ENCODE measurements around the gene PPAN.

PPAN gene, protein sequence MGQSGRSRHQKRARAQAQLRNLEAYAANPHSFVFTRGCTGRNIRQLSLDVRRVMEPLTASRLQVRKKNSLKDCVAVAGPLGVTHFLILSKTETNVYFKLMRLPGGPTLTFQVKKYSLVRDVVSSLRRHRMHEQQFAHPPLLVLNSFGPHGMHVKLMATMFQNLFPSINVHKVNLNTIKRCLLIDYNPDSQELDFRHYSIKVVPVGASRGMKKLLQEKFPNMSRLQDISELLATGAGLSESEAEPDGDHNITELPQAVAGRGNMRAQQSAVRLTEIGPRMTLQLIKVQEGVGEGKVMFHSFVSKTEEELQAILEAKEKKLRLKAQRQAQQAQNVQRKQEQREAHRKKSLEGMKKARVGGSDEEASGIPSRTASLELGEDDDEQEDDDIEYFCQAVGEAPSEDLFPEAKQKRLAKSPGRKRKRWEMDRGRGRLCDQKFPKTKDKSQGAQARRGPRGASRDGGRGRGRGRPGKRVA

DNA sequence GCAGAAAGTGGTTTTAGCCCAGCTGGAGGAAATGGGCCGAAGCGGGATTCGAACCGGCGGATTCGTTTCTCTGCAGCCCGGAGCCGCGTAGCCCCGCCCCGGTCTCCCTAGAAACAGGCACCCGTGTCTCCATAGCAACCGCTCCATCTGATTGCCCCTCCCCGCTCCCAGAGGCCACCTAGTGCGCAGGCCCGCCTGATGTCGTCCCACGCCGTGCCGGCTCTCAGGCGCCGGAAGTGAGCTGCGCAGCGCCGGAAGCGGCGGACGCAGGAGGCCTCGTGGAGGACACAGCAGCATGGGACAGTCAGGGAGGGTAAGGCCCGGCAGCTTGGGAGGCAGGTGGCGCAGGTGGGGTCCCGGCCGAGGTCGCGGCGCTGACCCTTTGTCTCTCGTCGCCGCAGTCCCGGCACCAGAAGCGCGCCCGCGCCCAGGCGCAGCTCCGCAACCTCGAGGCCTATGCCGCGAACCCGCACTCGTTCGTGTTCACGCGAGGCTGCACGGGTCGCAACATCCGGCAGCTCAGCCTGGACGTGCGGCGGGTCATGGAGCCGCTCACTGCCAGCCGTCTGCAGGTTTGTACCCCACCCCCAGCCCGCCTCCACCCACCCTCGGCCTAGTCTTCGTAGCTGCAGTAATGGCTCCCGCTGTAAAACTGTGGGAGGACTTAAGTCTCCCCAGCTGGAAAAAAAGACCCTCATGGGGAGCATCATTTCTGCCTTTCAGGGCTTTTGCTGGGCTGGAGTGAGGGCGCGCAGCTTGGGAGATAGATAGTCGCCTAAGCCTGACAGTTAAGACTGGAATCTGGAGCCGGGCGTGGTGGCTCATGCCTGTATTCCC, at the start of gene PPAN:
Gene PPAN, plus strand, starts transcription at position 263 of the 837 bp plus-strand sequence. Its CDS starts 33 bp downstream, at position 296.
- DNase-seq, result peak; percentile 99

DNA sequence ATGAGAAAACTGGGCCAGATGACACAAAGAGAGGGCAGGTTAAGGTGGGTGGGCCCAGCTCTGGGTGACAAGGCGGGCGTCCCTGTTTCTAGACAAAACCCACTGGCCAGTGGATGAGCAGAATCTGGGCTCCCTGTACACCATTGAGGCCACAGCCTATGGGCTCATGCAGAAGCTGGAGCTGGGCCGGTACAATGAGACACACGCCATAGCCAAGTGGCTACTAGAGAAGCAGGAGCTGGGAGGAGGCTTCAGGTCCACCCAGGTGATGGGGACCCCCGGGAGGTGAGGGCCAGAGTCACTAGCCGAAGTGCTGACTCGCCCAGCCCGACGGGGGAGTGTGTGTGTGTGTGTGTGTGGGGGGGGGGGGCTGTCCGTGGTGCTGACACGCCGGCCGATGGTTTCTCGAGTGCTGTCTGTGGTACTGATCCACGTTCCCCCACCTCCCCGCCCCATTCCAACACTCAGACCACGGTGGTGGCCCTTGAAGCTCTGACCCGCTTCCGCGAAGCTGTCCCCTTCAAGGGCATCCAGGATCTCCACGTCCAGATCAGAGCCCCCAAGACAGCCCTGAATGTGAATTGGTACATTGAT, 44.3 kb upstream of the PPAN start:
- DNase-seq, result no peak

DNA sequence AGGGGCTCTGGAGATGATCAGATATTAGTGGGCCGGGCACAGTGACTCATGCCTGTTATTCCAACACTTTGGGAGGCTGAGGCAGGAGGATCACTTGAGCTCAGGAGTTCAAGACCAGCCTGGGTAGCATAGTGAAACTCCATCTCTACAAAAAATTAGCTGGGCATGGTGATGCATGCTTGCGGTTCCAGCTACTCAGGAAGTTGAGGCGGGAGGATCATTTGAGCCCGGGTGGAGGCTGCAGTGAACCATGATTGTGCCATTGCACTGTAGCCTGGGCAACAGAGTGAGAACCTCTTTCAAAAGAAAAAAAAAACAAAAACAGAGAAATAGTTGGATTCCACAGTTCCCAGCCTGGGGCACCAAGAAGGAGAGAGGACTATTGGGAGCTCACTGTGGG, 38.0 kb upstream of the PPAN start:
- no peak for DNase-seq

DNA sequence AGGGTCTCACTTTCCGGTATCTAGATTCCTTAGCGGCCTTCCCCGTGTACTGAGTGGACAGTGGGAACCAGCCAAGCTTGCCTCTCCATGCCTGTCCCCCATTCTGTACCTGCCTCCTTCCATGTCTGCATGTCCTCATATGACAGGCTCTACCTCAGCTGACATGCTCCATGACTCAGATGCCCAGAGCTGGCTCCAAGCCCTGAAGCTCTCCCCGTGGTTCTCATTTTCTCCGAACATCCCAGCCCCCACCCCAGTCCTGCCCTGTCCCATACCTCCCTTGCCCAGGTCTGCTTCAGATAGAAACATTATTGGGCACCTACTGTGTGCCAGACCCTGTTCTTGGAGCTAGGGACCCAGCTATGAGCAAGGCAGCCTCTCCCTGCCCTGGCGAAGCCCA, 37.1 kb upstream of the PPAN start:
- no peak for DNase-seq

DNA sequence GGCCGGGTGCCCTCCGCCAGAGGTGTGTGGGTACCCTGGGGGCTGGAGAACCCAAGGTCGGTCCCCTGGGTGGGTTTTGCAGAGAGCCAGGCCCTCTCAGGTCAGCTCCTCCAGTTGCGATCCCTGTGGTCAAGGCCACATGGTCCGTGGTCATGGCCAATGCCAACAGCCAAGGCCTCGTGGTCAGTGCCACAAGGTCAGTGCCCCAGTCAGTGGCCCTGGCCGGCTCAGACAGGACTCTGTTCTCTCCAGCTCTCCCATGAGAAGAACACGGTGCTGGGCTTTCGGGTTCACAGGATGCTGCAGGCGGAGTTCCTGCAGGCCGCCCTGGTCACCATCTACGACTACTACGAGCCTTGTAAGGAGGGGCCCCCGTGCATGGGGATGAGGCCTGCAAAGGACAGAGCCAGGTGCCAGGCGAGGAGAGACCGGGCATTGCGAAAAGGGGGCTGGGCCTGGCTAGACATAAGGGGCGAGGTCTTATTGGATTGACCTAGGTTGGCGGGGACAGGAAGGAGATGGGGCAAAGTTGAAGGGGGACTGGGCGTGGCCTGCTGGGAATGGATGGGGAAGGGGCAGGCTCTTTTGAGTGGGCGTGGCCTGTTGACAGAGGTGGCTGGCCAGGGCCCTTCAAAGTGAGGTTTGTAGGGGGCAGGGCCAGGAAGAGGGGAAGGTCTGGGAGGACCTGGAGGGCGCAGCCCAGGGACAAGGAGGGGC, 35.3 kb upstream of the PPAN start:
- DNase-seq, result no peak

DNA sequence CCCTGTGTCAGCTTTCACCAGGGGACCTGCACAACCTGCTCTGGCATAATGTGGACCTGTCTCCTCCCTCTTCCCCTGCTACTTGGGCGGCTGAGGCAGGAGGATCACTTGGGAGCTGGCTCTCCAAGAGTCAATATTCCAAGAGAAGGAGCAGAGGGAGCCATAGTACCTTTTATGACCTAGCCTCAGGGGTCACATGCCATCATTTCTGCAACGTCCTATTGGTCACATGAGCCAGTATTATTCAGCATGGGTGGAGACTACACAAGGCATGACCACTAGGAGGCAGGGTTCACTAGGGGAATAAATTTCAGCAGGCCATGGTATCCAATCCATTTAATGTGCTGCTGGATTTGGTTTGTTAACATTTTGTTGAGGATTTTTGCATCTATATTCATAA, 32.0 kb upstream of the PPAN start:
- no peak for DNase-seq

DNA sequence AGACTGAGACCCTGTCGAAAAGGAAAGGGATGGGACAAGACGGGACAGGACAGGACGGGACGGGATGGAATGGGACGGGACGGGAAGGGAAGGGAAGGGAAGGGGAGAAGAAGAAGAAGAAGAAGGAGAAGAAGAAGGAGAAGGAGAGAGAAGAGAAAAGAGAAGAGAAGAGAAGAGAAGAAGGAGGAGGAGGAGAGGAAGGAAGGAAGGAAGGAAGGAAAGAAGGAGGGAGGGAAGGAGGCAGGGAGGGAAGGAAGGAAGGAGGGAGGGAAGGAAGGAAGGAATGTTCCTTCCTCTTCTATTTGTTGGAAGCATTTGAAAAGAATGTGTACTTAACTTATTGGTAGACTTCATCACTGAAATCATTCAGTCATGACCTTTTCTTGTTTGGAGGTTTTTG, 29.6 kb upstream of the PPAN start:
- no peak for DNase-seq

DNA sequence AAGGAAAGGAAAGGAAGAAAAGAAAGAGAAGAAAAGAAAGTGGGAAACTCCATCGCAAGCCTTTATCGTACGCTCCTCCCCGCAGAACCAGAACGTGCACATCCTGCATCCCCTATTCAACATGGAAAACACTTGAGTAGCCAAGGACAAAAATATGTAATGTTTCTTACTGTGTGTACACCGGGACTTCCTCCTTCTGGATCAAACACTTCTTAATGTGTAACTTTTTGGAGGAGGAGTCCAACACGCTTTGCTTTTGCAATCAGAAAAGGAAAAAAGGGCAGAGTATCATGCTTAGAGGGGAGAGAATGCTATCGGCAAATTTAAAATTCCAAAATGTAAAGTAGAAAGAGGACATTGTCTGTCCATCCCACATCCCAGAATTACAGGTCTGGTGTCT, 27.8 kb upstream of the PPAN start:
- DNase-seq, result no peak

DNA sequence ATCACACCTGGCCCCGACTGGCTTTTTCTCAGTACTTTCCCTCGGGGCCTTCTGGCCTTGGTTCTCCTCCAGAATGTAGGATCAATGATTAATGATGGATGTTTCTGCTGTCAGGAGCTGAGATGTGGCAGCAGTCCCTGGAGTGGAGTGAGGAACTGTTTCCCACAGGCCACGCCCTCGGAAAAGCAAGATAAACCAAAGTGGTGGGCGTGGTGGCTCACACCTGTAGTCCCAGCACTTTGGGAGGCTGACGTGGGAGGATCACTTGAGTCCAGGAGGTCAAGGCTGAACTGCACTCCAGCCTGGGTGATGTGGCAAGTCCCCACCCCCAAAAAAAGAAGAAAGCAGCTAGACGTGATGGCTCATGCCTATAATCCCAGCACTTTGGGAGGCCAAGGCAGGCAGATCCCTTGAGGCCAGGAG, 27.1 kb upstream of the PPAN start:
- DNase-seq, result no peak

DNA sequence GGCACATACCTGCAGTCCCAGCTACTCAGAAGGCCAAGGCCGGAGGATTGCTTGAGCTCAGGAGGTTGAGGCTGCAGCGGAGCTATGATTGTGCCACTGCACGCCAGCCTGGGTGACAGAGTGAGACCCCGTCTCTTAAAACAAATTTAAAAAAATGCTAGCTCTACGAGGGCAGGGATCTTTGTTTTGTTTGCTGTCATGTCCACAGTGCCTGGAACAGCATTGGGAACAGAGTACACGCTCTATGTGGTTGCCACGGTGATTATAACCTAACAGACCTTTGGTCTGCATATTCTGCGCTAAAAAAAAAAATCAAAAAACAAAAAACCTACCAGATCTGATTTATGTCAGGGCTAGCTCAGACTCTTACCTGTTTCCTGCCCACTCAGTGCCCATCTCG, 22.3 kb upstream of the PPAN start:
- DNase-seq, result no peak

DNA sequence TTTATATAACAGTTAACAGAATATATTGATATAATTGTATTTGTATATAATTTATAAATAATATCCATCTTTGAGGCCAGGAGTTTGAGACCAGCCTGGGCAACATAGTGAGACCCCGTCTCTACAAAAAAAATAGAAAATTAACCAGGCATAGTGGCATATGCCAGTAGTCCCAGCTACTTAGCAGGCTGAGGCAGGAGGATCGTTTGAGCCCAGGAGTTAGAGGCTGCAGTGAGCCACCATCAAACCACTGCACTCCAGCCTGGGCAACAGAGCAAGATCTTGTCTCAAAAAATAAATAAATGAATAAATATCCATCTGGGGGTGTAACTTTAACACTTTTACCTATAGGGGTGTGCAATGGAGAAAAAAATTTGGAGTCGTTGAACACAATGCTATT, 21.4 kb upstream of the PPAN start:
- no peak for DNase-seq

DNA sequence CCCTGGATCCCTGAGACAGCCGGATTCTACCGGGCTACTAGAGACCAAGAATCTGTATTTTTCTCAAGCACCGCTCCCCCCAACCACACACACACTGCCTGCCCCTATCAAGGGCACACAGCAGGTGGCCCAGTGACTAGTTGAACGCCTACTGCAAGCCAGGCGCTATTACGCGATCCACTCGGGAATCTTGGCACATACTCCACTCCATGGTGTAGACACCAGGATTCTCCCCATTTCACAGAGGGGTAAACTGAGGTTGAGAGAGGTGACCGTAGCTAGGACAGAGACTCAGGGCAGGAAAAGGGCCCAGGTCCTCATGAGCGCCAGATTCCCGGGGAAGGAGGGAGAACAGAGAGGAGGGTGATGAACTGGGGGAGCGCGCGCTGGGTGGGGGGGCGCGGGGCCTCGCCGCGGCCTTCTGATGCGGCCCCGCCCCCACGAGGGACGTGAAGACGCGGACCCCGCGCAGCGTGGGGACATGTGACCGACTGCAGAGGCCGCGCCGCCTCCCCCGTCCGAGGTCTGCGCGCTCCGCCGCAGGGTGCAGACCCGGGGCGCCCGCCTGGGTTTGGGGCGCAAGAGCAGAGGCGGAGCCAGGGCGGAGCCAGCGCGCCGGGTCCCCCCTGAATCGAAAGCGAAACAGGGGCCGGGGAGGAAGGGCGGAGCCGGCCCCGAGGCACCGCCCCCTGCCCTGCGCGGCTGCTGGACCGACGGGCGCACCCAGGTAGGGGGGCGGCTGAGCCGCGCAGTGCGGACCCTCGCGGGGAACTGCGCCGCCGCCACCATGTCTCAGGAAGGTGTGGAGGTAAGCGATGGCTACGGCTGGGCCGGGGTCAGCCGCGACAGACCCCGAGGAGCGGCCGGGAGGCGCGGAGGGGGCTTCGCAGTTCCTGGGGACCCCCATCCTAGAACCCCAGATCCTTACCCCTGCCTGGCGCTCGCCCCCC, 20.2 kb upstream of the PPAN start, which contains the start of gene SHFL:
Gene SHFL, plus strand, starts transcription at position 677 of the 950 bp plus-strand sequence. Its CDS starts 111 bp downstream, at position 788.
- peak; percentile 62 for DNase-seq

DNA sequence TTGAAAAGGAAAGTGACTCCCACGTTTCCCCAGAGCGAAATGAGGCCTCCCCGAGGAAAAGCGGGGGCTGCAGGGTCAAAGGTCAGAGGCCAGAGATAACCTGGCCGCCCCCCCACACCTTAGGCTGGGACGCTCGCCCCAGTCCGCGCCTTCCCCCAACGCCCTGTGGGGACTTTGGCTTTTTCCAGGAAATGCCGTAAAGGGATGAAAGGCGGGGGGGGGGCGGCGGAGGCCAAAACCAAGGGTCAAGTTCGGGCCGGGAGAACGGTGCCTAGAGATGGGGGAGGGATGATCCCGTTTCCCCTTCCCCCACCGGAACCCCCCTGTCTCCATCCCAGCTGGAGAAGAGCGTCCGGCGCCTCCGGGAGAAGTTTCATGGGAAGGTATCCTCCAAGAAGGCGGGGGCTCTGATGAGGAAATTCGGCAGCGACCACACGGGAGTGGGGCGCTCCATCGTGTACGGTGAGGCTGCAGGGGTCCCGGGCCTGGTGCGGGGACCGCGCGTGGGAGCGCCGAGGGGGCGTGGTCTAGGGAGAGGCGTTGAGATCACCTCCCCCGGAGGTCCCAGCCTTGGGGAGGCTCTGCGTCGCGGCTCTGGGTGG, 19.5 kb upstream of the PPAN start:
- DNase-seq, result no peak

DNA sequence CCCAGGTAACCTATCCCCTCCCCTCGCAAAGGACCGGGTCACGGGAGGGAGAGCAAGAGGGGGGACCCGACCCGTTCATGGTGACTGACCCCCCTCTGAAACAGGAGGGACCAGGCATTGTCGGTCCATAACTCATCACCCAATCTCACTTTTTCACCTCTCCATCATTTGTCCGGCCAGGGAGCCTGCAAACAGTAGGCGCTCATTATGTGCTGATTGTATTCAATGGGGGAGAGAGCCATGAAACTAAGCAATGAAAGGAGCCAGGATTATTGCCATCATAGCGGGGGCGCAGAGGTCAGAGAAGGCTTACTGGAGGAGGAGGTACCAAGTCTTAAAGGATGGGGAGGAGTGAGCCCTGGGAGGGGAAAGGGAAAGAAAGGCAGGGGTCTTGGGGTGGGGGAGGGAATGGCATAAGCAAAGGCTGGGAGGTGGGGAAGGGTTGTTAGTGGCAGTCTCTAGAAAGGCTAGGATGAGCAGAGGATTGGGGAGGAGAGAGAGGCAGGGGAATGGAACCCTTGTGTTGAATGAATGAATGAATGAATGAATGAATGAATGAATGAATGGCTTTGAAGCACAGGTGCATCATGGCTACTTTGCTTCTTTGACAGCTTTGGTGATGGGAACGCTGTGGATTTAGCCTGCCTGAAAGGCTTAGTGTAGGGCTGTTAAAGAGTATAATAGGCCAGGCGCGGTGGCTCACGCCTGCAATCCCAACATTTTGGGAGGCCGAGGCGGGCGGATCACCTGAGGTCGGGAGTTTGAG, 18.7 kb upstream of the PPAN start:
- no peak for DNase-seq

DNA sequence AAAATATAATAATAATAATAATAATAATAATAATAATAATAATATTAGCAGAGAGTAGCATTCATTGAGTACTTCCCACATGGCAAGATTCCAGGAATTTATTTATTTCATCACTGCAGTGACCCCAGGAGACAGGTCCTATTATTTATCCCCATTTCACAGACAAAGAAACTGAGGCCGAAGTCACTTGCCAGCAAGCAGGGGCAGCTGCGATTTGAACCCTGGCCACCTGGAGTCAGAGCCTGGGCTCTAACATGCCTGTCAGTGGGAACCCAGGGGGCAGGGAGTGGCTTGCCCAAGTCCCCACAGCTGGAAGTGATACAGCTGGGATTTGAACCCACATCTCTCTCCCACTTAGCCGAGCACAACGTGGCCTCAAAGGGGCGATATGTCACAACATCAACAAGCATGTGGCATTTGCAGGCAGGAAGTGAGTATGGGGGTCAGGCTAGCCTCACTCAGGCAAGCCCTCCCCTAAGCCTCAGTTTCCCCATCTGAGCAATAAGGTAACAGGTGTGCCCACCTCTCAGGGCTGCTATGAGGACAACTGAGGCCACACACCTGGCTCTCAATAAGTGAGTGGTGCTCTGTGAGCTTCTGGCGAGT, 17.1 kb upstream of the PPAN start:
- no peak for DNase-seq

DNA sequence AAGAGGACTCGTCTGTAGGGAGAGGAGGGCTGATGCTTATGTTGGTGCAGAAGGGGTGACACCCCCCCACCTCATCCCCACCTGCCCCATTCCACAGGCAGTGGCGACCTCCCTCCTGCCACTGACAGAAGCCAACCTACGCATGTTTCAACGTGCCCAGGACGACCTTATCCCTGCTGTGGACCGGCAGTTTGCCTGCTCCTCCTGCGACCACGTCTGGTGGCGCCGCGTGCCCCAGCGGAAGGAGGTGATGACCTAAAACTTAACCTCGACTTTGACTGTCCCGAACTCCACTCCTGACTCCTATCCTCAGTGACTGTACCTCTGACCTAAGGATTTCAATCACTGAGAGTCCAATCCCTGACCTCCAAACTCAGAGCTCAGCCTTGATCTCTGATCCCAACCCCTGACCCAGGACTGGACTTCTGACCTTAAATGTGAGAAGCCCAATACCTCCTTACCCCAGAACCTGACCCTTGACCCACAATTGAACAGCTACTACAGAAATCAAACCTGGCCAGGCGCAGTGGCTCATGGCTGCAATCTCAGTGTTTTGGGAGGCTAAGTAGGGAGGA, 16.3 kb upstream of the PPAN start:
- DNase-seq, result no peak

DNA sequence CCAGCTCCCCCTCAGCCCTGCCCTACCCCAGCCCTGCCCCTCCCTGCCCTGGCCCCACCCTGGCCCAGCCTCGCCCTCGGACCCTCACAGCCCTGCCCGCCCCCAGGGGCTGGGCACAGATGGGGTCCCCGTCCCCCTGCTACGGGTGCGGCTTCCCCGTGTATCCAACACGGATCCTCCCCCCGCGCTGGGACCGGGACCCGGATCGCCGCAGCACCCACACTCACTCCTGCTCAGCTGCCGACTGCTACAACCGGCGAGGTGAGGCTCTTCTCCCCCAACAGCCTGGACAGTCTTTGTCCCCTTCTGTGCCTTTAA, 14.8 kb upstream of the PPAN start:
- DNase-seq, result no peak

DNA sequence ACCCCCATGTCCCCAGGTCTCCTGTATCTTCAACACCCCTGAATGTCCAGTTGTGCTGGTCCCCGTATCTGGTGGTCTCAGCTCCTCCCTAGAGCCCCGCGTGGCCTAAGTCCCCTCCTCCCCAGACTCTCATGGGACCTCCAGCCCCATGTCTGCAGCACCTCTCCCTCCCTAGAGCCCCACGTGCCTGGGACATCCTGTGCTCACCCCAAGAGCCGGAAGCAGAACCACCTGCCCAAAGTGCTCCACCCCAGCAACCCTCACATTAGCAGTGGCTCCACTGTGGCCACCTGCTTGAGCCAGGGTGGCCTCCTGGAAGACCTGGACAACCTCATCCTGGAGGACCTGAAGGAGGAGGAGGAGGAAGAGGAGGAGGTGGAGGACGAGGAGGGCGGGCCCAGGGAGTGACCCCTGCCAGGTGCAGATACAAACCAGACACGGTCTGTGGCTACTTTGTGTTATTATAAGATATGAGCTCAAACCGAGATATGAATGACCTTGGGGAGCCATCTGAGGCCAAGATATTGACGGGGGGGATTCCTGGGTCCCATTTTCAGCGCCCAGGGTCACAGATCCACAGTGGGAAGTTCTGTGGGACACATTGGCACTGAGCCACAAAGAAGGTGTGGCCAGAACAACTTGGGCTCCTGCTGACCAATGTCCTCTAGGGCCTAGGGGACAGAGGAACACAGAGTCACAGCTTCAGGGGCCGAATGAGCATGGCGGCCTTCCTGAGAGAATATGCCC, 14.1 kb upstream of the PPAN start:
- no peak for DNase-seq
